Liver (tissue), 3 donors: ENCODE measurements around the gene KCNMB2.

ENCODE experiments used
- EGR1 ChIP-seq, 2 donors: IDR thresholded peaks; 2 replicates each; pipeline ENCODE4 v1.6.1; 2016 to 2018; ENCODE audit warnings: antibody characterized with exemption in 2 of 2, low read depth in 2 of 2
- HNF4A ChIP-seq, 2 donors: conservative IDR thresholded peaks; 2 replicates each; pipeline ENCODE4 v1.6.1; 2016; ENCODE audit warnings: antibody characterized with exemption in 2 of 2, mild to moderate bottlenecking in 2 of 2
- JUND ChIP-seq, 2 donors: IDR thresholded peaks; 2 replicates each; pipeline ENCODE4 v1.6.1; 2016; ENCODE audit warnings: antibody characterized with exemption in 2 of 2
- RAD21 ChIP-seq, 2 donors: IDR thresholded peaks; 2 replicates each; pipeline ENCODE4 v1.6.1; 2016; ENCODE audit warnings: antibody characterized with exemption in 2 of 2, mild to moderate bottlenecking in 2 of 2
- SP1 ChIP-seq: IDR thresholded peaks from 2 replicates; pipeline ENCODE4 v1.6.1; 2018; ENCODE audit warnings: antibody characterized with exemption, mild to moderate bottlenecking
- TAF1 ChIP-seq: conservative IDR thresholded peaks from 2 replicates; pipeline ENCODE4 v1.6.1; 2016; ENCODE audit warnings: antibody characterized with exemption, mild to moderate bottlenecking
- YY1 ChIP-seq: IDR thresholded peaks from 2 replicates; pipeline ENCODE4 v1.6.1; 2016; ENCODE audit warnings: antibody characterized with exemption, mild to moderate bottlenecking
- TF ChIP-seq, protein P1 (sequence below): fragments of 150-350 bp; IDR thresholded peaks from 2 replicates; pipeline ENCODE4 v1.5.1; 2017; ENCODE audit warnings: improper control_type of control experiment, low read depth, low read length; ENCODE audit not compliant: missing input control
- TF ChIP-seq, protein P2 (sequence below): IDR thresholded peaks from 2 replicates; pipeline ENCODE4 v1.6.1; 2016; ENCODE audit warnings: antibody characterized with exemption
- TF ChIP-seq, protein P3 (sequence below): IDR thresholded peaks from 2 replicates; pipeline ENCODE4 v1.6.1; 2016; ENCODE audit warnings: antibody characterized with exemption, mild to moderate bottlenecking
- TF ChIP-seq, protein P4 (sequence below): IDR thresholded peaks from 2 replicates; pipeline ENCODE4 v1.6.1; 2016; ENCODE audit warnings: antibody characterized with exemption
- TF ChIP-seq, protein P5 (sequence below): IDR thresholded peaks from 2 replicates; pipeline ENCODE4 v1.6.1; 2016; ENCODE audit warnings: antibody characterized with exemption
- donor health status: healthy.
- donor health status: healthy.

DNA sequence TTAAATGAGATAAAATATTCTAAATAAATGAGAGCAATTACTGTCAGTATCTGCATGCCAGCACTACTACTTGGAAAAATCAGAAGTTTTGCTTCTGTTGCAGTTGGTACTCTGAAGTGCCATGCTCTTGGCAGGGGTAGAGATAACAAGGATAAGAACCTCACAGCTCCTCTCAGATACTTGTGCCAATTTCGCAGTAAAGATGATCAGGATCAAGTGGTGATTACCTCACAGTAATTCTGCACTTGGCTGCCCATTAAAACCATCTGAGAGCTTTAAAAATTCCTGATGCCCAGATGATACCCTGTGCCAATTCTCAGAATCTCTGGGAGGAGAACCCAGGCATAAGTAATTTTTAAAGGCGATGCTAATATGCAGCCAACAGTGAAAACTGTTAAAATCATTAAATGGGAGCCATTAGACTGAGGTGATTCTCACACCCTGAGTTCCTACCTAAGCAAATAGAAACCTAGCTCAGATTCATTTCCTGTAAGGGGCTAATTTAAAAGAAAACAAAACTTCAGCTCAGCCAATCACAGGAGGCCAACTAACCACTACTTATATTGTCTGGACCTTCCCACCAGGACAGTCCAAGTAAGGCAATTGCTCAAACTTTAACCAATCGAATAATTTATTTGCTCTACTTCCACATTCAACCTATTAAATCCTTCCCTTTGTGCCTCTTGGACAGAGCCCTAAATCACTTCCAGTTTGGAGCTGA, 171.2 kb downstream of the KCNMB2 start:
- TF ChIP-seq, protein P1, sequence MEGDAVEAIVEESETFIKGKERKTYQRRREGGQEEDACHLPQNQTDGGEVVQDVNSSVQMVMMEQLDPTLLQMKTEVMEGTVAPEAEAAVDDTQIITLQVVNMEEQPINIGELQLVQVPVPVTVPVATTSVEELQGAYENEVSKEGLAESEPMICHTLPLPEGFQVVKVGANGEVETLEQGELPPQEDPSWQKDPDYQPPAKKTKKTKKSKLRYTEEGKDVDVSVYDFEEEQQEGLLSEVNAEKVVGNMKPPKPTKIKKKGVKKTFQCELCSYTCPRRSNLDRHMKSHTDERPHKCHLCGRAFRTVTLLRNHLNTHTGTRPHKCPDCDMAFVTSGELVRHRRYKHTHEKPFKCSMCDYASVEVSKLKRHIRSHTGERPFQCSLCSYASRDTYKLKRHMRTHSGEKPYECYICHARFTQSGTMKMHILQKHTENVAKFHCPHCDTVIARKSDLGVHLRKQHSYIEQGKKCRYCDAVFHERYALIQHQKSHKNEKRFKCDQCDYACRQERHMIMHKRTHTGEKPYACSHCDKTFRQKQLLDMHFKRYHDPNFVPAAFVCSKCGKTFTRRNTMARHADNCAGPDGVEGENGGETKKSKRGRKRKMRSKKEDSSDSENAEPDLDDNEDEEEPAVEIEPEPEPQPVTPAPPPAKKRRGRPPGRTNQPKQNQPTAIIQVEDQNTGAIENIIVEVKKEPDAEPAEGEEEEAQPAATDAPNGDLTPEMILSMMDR, result no peak
- TF ChIP-seq YY1 (no peak), EGR1 (IDR thresholded peaks at IDR 0.05; ENCODE audit: low read depth in 2 of 2) (no peak), RAD21 (IDR thresholded peaks at IDR 0.05) (no peak), HNF4A (conservative IDR thresholded peaks at IDR 0.05) (no peak), SP1 (no peak), TAF1 (no peak), JUND (IDR thresholded peaks at IDR 0.05) (no peak)
- TF ChIP-seq, protein P2, sequence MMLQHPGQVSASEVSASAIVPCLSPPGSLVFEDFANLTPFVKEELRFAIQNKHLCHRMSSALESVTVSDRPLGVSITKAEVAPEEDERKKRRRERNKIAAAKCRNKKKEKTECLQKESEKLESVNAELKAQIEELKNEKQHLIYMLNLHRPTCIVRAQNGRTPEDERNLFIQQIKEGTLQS, result no peak
- TF ChIP-seq, protein P3, sequence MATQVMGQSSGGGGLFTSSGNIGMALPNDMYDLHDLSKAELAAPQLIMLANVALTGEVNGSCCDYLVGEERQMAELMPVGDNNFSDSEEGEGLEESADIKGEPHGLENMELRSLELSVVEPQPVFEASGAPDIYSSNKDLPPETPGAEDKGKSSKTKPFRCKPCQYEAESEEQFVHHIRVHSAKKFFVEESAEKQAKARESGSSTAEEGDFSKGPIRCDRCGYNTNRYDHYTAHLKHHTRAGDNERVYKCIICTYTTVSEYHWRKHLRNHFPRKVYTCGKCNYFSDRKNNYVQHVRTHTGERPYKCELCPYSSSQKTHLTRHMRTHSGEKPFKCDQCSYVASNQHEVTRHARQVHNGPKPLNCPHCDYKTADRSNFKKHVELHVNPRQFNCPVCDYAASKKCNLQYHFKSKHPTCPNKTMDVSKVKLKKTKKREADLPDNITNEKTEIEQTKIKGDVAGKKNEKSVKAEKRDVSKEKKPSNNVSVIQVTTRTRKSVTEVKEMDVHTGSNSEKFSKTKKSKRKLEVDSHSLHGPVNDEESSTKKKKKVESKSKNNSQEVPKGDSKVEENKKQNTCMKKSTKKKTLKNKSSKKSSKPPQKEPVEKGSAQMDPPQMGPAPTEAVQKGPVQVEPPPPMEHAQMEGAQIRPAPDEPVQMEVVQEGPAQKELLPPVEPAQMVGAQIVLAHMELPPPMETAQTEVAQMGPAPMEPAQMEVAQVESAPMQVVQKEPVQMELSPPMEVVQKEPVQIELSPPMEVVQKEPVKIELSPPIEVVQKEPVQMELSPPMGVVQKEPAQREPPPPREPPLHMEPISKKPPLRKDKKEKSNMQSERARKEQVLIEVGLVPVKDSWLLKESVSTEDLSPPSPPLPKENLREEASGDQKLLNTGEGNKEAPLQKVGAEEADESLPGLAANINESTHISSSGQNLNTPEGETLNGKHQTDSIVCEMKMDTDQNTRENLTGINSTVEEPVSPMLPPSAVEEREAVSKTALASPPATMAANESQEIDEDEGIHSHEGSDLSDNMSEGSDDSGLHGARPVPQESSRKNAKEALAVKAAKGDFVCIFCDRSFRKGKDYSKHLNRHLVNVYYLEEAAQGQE, result no peak
- TF ChIP-seq, protein P4, sequence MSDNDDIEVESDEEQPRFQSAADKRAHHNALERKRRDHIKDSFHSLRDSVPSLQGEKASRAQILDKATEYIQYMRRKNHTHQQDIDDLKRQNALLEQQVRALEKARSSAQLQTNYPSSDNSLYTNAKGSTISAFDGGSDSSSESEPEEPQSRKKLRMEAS, result no peak
- TF ChIP-seq, protein P5, sequence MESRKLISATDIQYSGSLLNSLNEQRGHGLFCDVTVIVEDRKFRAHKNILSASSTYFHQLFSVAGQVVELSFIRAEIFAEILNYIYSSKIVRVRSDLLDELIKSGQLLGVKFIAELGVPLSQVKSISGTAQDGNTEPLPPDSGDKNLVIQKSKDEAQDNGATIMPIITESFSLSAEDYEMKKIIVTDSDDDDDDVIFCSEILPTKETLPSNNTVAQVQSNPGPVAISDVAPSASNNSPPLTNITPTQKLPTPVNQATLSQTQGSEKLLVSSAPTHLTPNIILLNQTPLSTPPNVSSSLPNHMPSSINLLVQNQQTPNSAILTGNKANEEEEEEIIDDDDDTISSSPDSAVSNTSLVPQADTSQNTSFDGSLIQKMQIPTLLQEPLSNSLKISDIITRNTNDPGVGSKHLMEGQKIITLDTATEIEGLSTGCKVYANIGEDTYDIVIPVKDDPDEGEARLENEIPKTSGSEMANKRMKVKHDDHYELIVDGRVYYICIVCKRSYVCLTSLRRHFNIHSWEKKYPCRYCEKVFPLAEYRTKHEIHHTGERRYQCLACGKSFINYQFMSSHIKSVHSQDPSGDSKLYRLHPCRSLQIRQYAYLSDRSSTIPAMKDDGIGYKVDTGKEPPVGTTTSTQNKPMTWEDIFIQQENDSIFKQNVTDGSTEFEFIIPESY, result no peak
